Gastrocnemius medialis (tissue), 4 donors: Measurements from ENCODE around the gene ZNF624.

Experiments used
- POLR2A ChIP-seq, 2 donors: fragments of 450-650 bp; IDR thresholded peaks; one replicate each; pipeline ENCODE4 v1.6.1; 2017; ENCODE audit warnings: antibody characterized with exemption in 2 of 2, mild to moderate bottlenecking in 2 of 2, moderate library complexity in 2 of 2
- TF ChIP-seq, protein P1 (sequence below), 5 experiments: fragments of 450-650 bp in 3 of 5; fragments of 200-600 bp in 2 of 5; sonication (generic) in 2 of 5; IDR thresholded peaks in 4 of 5; conservative IDR thresholded peaks in 1 of 5; 1 replicate in 4 of 5; 2 replicates in 1 of 5; pipeline ENCODE4 v1.5.1; 2016 to 2019; ENCODE audit warnings: antibody characterized with exemption in 5 of 5, mild to moderate bottlenecking in 3 of 5, moderate library complexity in 3 of 5

DNA sequence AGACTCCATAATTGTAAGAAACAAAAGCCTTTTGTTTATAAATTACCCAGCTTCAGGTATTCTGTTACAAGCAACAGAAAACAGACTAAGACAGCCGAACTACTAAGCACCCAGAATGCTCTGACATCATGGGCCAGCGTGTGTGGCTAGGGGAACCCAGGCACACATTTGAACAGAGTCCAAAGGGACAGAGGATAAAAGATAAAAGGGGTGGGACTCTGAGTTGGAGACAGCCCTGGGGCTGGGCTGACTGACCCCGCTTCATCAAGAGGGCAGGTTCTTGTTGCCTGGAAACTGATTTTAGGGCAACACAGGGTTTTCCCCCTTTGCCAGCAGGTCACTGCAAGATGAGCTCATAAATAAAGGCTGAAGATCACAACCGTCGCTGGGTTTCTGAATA, 54.1 kb downstream of the ZNF624 start:
- TF ChIP-seq, protein P1, sequence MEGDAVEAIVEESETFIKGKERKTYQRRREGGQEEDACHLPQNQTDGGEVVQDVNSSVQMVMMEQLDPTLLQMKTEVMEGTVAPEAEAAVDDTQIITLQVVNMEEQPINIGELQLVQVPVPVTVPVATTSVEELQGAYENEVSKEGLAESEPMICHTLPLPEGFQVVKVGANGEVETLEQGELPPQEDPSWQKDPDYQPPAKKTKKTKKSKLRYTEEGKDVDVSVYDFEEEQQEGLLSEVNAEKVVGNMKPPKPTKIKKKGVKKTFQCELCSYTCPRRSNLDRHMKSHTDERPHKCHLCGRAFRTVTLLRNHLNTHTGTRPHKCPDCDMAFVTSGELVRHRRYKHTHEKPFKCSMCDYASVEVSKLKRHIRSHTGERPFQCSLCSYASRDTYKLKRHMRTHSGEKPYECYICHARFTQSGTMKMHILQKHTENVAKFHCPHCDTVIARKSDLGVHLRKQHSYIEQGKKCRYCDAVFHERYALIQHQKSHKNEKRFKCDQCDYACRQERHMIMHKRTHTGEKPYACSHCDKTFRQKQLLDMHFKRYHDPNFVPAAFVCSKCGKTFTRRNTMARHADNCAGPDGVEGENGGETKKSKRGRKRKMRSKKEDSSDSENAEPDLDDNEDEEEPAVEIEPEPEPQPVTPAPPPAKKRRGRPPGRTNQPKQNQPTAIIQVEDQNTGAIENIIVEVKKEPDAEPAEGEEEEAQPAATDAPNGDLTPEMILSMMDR (IDR thresholded peaks at IDR 0.05 in 4 of 5, conservative IDR thresholded peaks at IDR 0.05 in 1 of 5) = no peak
- no peak for TF ChIP-seq POLR2A (IDR thresholded peaks at IDR 0.05)
